Measurements from ENCODE around the gene EPGN.

The EPGN gene

DNA sequence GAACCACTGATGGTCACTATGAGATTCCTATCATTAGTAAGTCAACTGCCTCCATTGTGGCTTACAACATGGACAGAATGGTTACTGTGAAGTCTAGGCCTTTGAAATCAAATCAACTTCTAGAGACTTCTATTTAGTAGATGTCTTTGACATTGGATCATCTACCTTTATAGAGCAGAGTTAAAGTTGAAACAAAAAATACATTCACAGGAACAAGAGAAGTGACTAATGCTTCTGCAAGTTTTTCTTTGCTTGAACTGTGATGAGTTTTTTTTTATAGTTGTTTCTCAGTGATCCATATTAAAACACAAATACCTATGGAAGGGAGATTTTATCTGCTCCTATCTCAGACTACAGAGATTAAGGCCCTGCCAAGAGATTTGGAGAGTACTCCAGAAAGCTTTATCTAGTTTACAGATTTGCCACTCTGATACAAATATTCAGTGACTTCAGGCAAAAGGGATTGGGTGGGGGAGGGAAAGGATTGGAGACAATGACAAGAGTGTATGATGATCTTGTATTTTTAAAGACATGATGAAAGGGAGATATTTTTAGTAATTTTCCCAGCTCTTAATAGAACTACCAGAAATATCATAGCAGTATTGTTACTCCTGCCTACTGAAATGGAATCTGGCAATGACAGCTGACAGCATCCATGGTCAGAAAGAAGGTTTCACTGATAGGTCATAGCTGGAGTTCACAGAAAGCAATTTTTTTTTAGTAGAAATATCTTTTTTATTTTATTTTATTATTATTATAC, 16.0 kb upstream of the EPGN start:
- Histone ChIP-seq H3K27me3 (ENCODE audit: insufficient read depth, low read depth) (no peaks in the 10 kb centered on the region), H3K4me3 (IDR thresholded peaks at IDR 0.05; ENCODE audit: insufficient read depth, low read depth, low read length) (no peak overlapping the region), H3K27ac (no peak overlapping the region), H3K4me2 (no peak overlapping the region), H4K20me1 (ENCODE audit: insufficient read depth) (no peaks in the 10 kb centered on the region), H3K79me2 (ENCODE audit: insufficient read depth, low read depth) (no peaks in the 10 kb centered on the region), H3K9ac (no peak overlapping the region), H3K36me3 (ENCODE audit: insufficient read depth) (no peaks in the 10 kb centered on the region), H3K4me1 (ENCODE audit: low read depth, poor library complexity, severe bottlenecking) (no peaks in the 10 kb centered on the region), H2AFZ (ENCODE audit: low read depth) (no peak overlapping the region)
- TF ChIP-seq, protein P1, sequence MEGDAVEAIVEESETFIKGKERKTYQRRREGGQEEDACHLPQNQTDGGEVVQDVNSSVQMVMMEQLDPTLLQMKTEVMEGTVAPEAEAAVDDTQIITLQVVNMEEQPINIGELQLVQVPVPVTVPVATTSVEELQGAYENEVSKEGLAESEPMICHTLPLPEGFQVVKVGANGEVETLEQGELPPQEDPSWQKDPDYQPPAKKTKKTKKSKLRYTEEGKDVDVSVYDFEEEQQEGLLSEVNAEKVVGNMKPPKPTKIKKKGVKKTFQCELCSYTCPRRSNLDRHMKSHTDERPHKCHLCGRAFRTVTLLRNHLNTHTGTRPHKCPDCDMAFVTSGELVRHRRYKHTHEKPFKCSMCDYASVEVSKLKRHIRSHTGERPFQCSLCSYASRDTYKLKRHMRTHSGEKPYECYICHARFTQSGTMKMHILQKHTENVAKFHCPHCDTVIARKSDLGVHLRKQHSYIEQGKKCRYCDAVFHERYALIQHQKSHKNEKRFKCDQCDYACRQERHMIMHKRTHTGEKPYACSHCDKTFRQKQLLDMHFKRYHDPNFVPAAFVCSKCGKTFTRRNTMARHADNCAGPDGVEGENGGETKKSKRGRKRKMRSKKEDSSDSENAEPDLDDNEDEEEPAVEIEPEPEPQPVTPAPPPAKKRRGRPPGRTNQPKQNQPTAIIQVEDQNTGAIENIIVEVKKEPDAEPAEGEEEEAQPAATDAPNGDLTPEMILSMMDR (conservative IDR thresholded peaks at IDR 0.05; ENCODE audit: low read depth, low read length), result no peak

DNA sequence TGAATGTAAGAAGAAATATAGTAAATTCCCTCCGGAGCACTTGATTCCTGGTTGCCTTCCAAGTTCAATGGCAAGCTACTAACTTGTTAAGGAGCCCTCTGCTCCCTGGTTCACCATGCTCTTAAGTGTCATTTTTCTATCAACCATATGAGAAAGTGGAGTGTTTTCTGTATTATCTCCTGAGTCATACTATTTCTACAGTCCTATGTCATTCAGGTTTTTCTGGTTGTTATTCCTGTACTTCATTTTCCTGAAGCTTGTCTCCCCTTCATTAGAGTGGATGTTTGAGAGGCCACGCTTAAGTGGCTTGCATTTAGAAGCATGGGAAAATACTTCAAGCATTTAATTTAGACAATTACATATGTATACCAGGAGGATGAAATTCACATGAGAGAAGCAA, 14.7 kb upstream of the EPGN start:
- H3K4me2 ChIP-seq, result no peak overlapping the region
- no peak overlapping the region for H3K27ac ChIP-seq
- no peaks in the 10 kb centered on the region for H4K20me1 ChIP-seq (ENCODE audit: insufficient read depth)
- no peak overlapping the region for H3K9ac ChIP-seq
- no peak overlapping the region for H3K4me3 ChIP-seq (IDR thresholded peaks at IDR 0.05; ENCODE audit: insufficient read depth, low read depth, low read length)
- H3K36me3 ChIP-seq (ENCODE audit: insufficient read depth), result no peaks in the 10 kb centered on the region
- no peaks in the 10 kb centered on the region for H3K79me2 ChIP-seq (ENCODE audit: insufficient read depth, low read depth)
- H3K27me3 ChIP-seq (ENCODE audit: insufficient read depth, low read depth), result no peaks in the 10 kb centered on the region
- H3K4me1 ChIP-seq (ENCODE audit: low read depth, poor library complexity, severe bottlenecking), result no peaks in the 10 kb centered on the region
- no peak overlapping the region for H2AFZ ChIP-seq (ENCODE audit: low read depth)
- TF ChIP-seq, protein P1 (conservative IDR thresholded peaks at IDR 0.05; ENCODE audit: low read depth, low read length), result no peak

DNA sequence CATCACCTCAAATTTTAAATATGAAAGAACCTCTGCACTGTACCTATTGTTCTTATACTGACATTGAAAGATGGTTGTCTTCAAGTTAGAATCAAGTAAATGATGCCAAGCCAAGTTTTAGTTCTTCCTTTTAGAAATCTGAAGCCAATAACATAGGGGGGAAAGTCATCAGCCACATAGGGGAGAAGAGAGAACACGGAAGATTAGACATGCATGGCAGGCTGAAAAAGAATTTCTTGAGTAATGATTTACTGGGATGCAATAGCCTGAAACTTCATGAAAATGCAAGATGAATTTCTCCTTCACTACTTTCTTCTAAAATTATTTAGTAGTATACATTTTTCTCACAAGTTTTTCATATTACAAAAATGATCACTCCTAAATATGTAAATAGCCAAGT, 13.6 kb upstream of the EPGN start:
- Histone ChIP-seq H3K4me3 (IDR thresholded peaks at IDR 0.05; ENCODE audit: insufficient read depth, low read depth, low read length) (no peak overlapping the region), H3K27me3 (ENCODE audit: insufficient read depth, low read depth) (no peaks in the 10 kb centered on the region), H4K20me1 (ENCODE audit: insufficient read depth) (no peaks in the 10 kb centered on the region), H3K36me3 (ENCODE audit: insufficient read depth) (no peaks in the 10 kb centered on the region), H3K4me1 (ENCODE audit: low read depth, poor library complexity, severe bottlenecking) (no peaks in the 10 kb centered on the region), H3K4me2 (no peak overlapping the region), H3K9ac (no peak overlapping the region), H3K27ac (no peak overlapping the region), H3K79me2 (ENCODE audit: insufficient read depth, low read depth) (no peaks in the 10 kb centered on the region), H2AFZ (ENCODE audit: low read depth) (no peak overlapping the region)
- TF ChIP-seq, protein P1 (conservative IDR thresholded peaks at IDR 0.05; ENCODE audit: low read depth, low read length), result no peak

DNA sequence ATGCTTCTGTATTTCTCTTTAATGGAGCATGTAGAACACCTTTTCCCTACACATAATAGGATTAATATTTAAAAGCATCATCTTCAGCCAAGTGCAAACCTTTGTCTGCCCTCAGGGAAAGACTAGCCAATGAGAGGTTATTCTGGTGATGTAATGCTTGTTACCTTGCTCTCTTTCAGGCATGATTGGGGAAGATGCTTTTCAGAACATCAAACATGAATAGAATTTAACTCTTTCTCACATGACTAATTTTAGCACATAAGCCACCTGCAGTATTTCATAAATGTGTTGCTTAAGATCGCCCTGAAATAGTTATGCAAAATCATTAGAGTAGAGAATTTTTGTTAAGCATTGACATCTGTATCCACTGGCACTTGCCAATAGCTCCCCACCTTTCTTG, 10.7 kb upstream of the EPGN start:
- Histone ChIP-seq H3K4me1 (ENCODE audit: low read depth, poor library complexity, severe bottlenecking) (no peaks in the 10 kb centered on the region), H3K36me3 (ENCODE audit: insufficient read depth) (no peaks in the 10 kb centered on the region), H3K4me2 (no peak overlapping the region), H3K79me2 (ENCODE audit: insufficient read depth, low read depth) (no peaks in the 10 kb centered on the region), H3K27ac (no peak overlapping the region), H4K20me1 (ENCODE audit: insufficient read depth) (no peaks in the 10 kb centered on the region), H3K27me3 (ENCODE audit: insufficient read depth, low read depth) (no peaks in the 10 kb centered on the region), H3K9ac (no peak overlapping the region), H3K4me3 (IDR thresholded peaks at IDR 0.05; ENCODE audit: insufficient read depth, low read depth, low read length) (no peak overlapping the region), H2AFZ (ENCODE audit: low read depth) (no peak overlapping the region)
- TF ChIP-seq, protein P1 (conservative IDR thresholded peaks at IDR 0.05; ENCODE audit: low read depth, low read length), result no peak
